Calu3 (cell line): Measurements from ENCODE around the gene MTA3. TPM values are rescaled to one million over a fixed set of nuclear protein-coding genes. Genes with fewer than 3 reads are reported as not detected.

Source experiments
- BruUV-seq: library from RNA; stranded (reverse); fragments of 400-500 nt; replicated peaks from 2 replicates; lab custom pipeline; 2021; lab: Mats Ljungman, UMichigan
- CTCF ChIA-PET: fragments of 300-600 bp; sonication (Branson Sonifier 250); formaldehyde crosslinking; loops from one replicate; lab custom pipeline; 2022; ENCODE audit warnings: antibody characterized with exemption; lab: Charles Lee
- DNase-seq: peaks from one replicate; pipeline ENCODE4 v3.0.0; 2022
- H3K27ac Mint-ChIP-seq: one replicate; pipeline ENCODE4 v1.8.0; 2022; ENCODE audit warnings: mixed read lengths; ENCODE audit not compliant: unreplicated experiment
- H3K27me3 Mint-ChIP-seq: one replicate; pipeline ENCODE4 v1.8.0; 2022; ENCODE audit warnings: mixed read lengths; ENCODE audit not compliant: unreplicated experiment
- H3K36me3 Mint-ChIP-seq: one replicate; pipeline ENCODE4 v1.8.0; 2022; ENCODE audit warnings: mild to moderate bottlenecking, moderate library complexity, mixed read lengths; ENCODE audit not compliant: insufficient read depth, unreplicated experiment
- H3K4me1 Mint-ChIP-seq: one replicate; pipeline ENCODE4 v1.8.0; 2022; ENCODE audit warnings: mild to moderate bottlenecking, low read depth, mixed read lengths; ENCODE audit not compliant: unreplicated experiment
- H3K4me3 Mint-ChIP-seq: one replicate; pipeline ENCODE4 v1.8.0; 2022; ENCODE audit warnings: mild to moderate bottlenecking, low read depth, moderate library complexity, mixed read lengths; ENCODE audit not compliant: unreplicated experiment
- H3K9me3 Mint-ChIP-seq: one replicate; pipeline ENCODE4 v1.8.0; 2022; ENCODE audit warnings: low read depth, mixed read lengths; ENCODE audit not compliant: unreplicated experiment
- intact Hi-C: fragments of 100-400 bp; cut with micrococcal nuclease; formaldehyde crosslinking; loops from one replicate; pipeline ENCODE4 v1.10.0; 2022; ENCODE audit not compliant: unreplicated experiment
- total RNA-seq: library from RNA; stranded (reverse); gene quantifications from 2 replicates; pipeline ENCODE4 v1.2.3, GENCODE V29; 2022
- TF ChIP-seq, protein P1 (sequence below): fragments of 200-600 bp; IDR thresholded peaks from one replicate; pipeline ENCODE4 v1.8.0; 2022; ENCODE audit warnings: antibody characterized with exemption; ENCODE audit not compliant: unreplicated experiment

The MTA3 gene
- total RNA-seq, 1 experiment from 2014 or later = 46.5 TPM

- no peak for DNase-seq
- Mint-ChIP-seq H3K4me1 (peaks cover 8% of the 10 kb centered on the region), H3K4me3 (no peak overlapping the region), H3K27ac (no peak overlapping the region), H3K36me3 (peaks cover 16% of the 10 kb centered on the region), H3K9me3 (no peaks in the 10 kb centered on the region), H3K27me3 (peaks cover 14% of the 10 kb centered on the region)
- intact Hi-C loops = no loop called here
- TF ChIP-seq, protein P1, sequence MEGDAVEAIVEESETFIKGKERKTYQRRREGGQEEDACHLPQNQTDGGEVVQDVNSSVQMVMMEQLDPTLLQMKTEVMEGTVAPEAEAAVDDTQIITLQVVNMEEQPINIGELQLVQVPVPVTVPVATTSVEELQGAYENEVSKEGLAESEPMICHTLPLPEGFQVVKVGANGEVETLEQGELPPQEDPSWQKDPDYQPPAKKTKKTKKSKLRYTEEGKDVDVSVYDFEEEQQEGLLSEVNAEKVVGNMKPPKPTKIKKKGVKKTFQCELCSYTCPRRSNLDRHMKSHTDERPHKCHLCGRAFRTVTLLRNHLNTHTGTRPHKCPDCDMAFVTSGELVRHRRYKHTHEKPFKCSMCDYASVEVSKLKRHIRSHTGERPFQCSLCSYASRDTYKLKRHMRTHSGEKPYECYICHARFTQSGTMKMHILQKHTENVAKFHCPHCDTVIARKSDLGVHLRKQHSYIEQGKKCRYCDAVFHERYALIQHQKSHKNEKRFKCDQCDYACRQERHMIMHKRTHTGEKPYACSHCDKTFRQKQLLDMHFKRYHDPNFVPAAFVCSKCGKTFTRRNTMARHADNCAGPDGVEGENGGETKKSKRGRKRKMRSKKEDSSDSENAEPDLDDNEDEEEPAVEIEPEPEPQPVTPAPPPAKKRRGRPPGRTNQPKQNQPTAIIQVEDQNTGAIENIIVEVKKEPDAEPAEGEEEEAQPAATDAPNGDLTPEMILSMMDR = no peak
- CTCF ChIA-PET = no interaction called here
- no TSS peak for BruUV-seq
Measured at GRCh38 chr2:42788882-42789281, 220.4 kb downstream of the MTA3 start.

GRCh38 chr2:42789751-42790150 is 221.3 kb downstream of the MTA3 start:
- no peak overlapping the region for H3K4me3 Mint-ChIP-seq
- intact Hi-C loops = no loop called here
- H3K27me3 Mint-ChIP-seq = peaks cover 14% of the 10 kb centered on the region
- CTCF ChIA-PET = interaction anchor here (0.6 kb wide), 1 partner anchor 186 kb away, joined by 3 read pairs; no protein-coding TSS in a partner anchor
- DNase-seq = no peak
- H3K9me3 Mint-ChIP-seq = no peaks in the 10 kb centered on the region
- no TSS peak for BruUV-seq
- H3K4me1 Mint-ChIP-seq = peaks cover 8% of the 10 kb centered on the region
- peaks cover 16% of the 10 kb centered on the region for H3K36me3 Mint-ChIP-seq
- no peak overlapping the region for H3K27ac Mint-ChIP-seq
- TF ChIP-seq, protein P1 = no peak

GRCh38 chr2:42791606-42792005 is 223.2 kb downstream of the MTA3 start:
- TF ChIP-seq, protein P1 = no peak
- H3K27me3 Mint-ChIP-seq = peaks cover 14% of the 10 kb centered on the region
- H3K4me3 Mint-ChIP-seq = peak overlapping the region; percentile 68
- peaks cover 16% of the 10 kb centered on the region for H3K36me3 Mint-ChIP-seq
- CTCF ChIA-PET = interaction anchor here (0.6 kb wide), 1 partner anchor 123 kb away, joined by 5 read pairs; no protein-coding TSS in a partner anchor
- no TSS peak for BruUV-seq
- H3K27ac Mint-ChIP-seq = no peak overlapping the region
- intact Hi-C loops = no loop called here
- H3K9me3 Mint-ChIP-seq = no peaks in the 10 kb centered on the region
- peaks cover 8% of the 10 kb centered on the region for H3K4me1 Mint-ChIP-seq
- no peak for DNase-seq

- Mint-ChIP-seq H3K4me1 (peaks cover 8% of the 10 kb centered on the region), H3K9me3 (no peaks in the 10 kb centered on the region), H3K36me3 (peaks cover 16% of the 10 kb centered on the region), H3K4me3 (peak overlapping the region; percentile 68), H3K27me3 (peaks cover 14% of the 10 kb centered on the region), H3K27ac (no peak overlapping the region)
- DNase-seq = no peak
- TF ChIP-seq, protein P1 = no peak
- intact Hi-C loops = no loop called here
- BruUV-seq = no TSS peak
- CTCF ChIA-PET = interaction anchor here (0.6 kb wide), 1 partner anchor 124 kb away, joined by 5 read pairs; no protein-coding TSS in a partner anchor
Measured at GRCh38 chr2:42792087-42792582, 223.7 kb downstream of the MTA3 start.
